GM12878 (cell line): Measurements from ENCODE around the gene SLC26A11.

ENCODE experiments used
- BACH1 ChIP-seq: fragments of 450-650 bp; IDR thresholded peaks from 2 replicates; pipeline ENCODE4 v1.6.1; 2017; ENCODE audit warnings: mild to moderate bottlenecking, borderline replicate concordance
- CBX3 ChIP-seq: fragments of 200-600 bp; sonication (generic); IDR thresholded peaks from 2 replicates; pipeline ENCODE4 v1.6.1; 2016; ENCODE audit warnings: low read depth, borderline replicate concordance
- CTCF ChIP-seq, 3 experiments: IDR thresholded peaks in 2 of 3; conservative IDR thresholded peaks in 1 of 3; 2 replicates each; pipeline ENCODE4 v1.5.1; 2011; ENCODE audit warnings: low read depth in 3 of 3, low read length in 3 of 3, mild to moderate bottlenecking in 3 of 3, control low read depth in 2 of 3, moderate library complexity in 2 of 3, inconsistent platforms in 1 of 3, mixed read lengths in 1 of 3; ENCODE audit not compliant: control insufficient read depth in 2 of 3, insufficient read depth in 1 of 3; ENCODE audit errors: extremely low read depth in 1 of 3
- EZH2 ChIP-seq: IDR thresholded peaks from 2 replicates; pipeline ENCODE4 v1.6.1; 2012; ENCODE audit warnings: low read depth, mild to moderate bottlenecking, control low read depth, inconsistent platforms, low read length, borderline replicate concordance; ENCODE audit not compliant: control insufficient read depth
- SPI1 ChIP-seq: IDR thresholded peaks from 2 replicates; pipeline ENCODE4 v1.6.1; 2011; ENCODE audit warnings: low read depth, mild to moderate bottlenecking, low read length, moderate library complexity, borderline replicate concordance; ENCODE audit not compliant: insufficient read depth
- TAF1 ChIP-seq: IDR thresholded peaks from 2 replicates; pipeline ENCODE4 v1.6.1; 2011; ENCODE audit warnings: mild to moderate bottlenecking, low read depth, low read length, borderline replicate concordance

- TF ChIP-seq CTCF (IDR thresholded peaks at IDR 0.05 in 2 of 3, conservative IDR thresholded peaks at IDR 0.05 in 1 of 3; ENCODE audit: control insufficient read depth in 2 of 3, extremely low read depth in 1 of 3, insufficient read depth in 1 of 3, low read depth in 3 of 3, low read length in 3 of 3): no peak
- TF ChIP-seq TAF1: no peak
- TF ChIP-seq EZH2: no peak
- TF ChIP-seq SPI1: no peak
- TF ChIP-seq CBX3: no peak
- TF ChIP-seq BACH1: no peak
Observed at GRCh38 chr17:80274871-80275449, 54.7 kb downstream of the SLC26A11 start.
